Measurements from ENCODE around the gene COQ2.
"Not testable (repeated sequence)": the region's sequence is repeated elsewhere in the genome, so short reads cannot be mapped to it uniquely, and the experiment has no call there.

COQ2 gene

GRCh38 chr4:83283181-83283580, 1.4 kb downstream of the COQ2 start:
- no peak for DNase-seq (ENCODE audit: low spot score)

GRCh38 chr4:83282049-83282535, 2.5 kb downstream of the COQ2 start:
- peak; percentile 47 for DNase-seq (ENCODE audit: low spot score)

DNA sequence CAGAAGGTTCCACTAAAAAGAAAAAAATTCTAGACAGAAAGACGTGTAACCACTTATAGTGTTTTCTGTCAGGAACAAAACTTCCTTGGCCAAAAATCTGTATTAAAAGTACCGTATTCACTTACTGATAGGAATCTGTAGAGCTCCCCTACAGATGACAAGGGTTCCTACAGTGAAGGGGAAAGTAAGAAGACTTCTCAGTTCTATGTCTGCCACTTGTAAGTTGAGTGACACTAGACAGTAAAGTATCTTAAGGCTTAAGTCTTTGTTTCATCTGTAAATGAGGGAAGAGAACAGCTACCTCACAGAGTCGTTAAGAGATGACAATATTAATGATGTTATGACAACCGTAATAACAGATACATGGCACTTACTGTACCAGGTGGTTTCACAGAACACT, 3.3 kb downstream of the COQ2 start:
- DNase-seq (ENCODE audit: low spot score): no peak

DNA sequence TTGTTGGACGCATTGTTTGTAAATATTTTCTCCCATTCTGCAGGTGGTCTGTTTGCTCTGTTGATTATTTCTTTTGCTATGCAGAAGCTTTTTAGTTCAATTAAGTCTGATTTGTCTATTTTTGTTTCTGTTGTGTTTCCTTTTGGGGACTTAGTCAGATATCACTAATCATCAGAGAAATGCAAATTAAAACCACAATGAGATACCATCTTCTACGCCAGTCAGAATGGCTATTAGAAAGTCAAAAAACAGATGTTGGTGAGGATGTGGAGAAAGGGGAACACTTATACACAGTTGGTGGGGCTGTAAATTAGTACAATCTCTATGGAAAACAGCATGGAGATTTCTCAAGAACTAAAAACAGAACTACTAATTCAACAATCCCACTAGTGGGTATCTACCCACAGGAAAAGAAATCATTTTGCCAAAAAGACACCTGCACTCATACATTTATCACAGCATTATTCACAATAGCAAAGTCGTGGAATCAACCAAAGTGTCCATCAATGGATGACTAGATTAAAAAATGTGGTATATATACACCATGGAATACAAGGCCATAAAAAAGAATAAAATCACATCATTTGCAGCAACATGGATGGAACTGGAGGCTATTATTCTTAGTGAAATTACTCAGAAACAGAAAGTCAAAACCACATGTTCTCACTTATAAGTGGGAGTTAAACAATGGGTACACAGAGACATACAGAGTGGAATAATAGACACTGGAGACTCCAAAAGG, 8.1 kb downstream of the COQ2 start:
- no peak for DNase-seq (ENCODE audit: low spot score)

DNA sequence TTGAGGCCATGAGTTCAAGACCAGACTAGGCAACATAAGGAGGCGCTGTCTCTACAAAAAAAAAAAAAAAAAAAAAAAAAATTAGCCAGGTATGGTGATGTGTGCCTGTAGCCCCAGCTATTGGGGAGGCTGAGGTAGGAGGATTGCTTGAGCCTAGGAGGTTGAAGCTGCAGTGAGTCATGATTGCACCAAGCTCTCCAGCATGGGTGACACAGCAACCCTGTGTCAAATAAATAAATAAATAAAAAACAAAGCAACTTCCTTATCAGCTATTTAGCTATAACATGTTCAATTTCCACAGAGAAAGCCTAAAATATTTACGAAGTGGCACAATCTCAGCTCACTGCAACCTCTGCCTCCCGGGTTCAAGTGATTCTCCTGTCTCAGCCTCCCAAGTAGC, 10.7 kb downstream of the COQ2 start:
- DNase-seq (ENCODE audit: low spot score): not testable (repeated sequence)

DNA sequence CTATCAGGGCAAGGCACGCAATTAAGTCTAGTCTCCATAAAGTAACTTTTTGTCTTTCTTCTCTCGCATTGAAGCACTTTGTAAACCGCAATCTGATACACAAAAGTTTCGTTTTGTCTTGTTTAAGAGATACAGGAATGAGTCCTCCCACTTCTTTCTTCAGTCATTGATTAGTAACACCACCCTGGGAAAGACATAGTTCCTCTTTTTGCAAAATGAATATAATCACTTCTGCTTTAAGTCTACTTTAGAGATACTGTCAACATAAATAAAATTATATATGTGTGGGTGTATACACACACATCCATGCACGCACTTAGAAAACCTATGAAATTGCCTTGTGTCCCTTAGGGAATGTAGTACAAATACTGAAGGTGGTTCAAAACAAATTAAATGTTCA, 11.7 kb downstream of the COQ2 start:
- no peak for DNase-seq (ENCODE audit: low spot score)

- no peak for DNase-seq (ENCODE audit: low spot score)
These were observed 15.3 kb downstream of the COQ2 start for GRCh38 chr4:83269256-83269655.

DNA sequence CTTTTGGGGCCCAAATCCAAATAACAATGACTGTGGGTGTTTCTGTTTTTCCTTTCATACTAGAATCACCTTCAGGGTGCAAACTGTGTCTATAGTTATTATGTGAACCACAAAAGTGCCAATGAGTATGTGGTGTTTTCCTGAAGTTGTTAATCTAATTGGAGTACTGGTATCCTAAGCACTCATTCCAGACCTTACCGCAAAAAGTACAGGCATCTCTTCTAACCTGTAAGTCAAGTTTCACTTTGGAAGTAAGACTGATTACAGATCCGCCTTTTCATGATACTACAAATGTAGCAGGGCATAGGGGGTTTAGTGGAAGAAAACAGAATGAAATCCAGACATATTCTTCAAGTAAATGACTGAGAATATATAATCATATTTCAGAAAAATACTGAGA, 16.1 kb downstream of the COQ2 start:
- DNase-seq (ENCODE audit: low spot score): no peak

- no peak for DNase-seq (ENCODE audit: low spot score)
These were observed 16.6 kb downstream of the COQ2 start for GRCh38 chr4:83267830-83268475.

GRCh38 chr4:83267121-83267829, 17.3 kb downstream of the COQ2 start:
- no peak for DNase-seq (ENCODE audit: low spot score)

- DNase-seq (ENCODE audit: low spot score): no peak
These were observed 17.9 kb downstream of the COQ2 start for GRCh38 chr4:83266689-83267088.

- no peak for DNase-seq (ENCODE audit: low spot score)
These were observed 21.5 kb downstream of the COQ2 start for GRCh38 chr4:83263106-83263505.

GRCh38 chr4:83262682-83263081, 21.9 kb downstream of the COQ2 start:
- no peak for DNase-seq (ENCODE audit: low spot score)

- DNase-seq (ENCODE audit: low spot score): no peak
These were observed 23.3 kb downstream of the COQ2 start for GRCh38 chr4:83261307-83261706.

GRCh38 chr4:83259586-83259985, 25.0 kb downstream of the COQ2 start:
- no peak for DNase-seq (ENCODE audit: low spot score)

DNA sequence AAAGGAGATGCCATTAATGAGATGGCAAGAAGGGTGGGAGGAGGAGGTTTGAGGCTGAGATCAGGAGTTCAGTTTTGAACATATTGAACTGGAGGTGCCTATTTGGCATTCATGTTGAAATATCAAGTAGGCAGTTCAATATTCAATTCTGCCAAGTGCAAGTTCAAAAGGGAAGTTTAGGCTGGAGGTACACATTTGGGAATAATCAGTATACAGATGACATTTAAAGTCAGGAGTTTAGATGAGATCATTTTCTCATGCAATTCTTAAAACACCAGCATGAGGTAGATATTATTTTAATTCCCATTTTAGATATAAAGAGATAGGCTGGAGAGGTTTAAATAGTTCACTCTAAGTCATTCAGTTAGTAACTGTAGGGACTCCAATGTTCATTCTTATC, 26.1 kb downstream of the COQ2 start:
- DNase-seq (ENCODE audit: low spot score): no peak

DNA sequence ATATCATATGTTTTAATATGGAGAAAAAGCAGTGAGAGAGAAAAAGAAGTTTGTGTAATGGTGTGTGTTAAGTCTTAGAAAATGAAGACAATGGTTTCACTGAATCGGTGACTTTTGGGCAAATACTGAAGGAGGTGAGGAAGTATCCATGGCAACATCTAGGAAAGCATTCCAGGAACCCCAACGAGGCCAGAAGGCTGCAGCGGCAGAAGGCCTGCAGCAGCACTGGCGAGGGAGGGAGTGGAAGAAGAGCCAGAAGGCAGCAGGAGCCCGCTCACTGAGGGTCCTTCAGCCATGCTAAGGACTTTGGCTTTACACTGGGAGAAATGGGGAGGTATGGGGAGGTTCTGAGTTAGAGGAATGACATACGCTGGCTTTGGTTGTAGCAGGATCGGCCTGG, 26.8 kb downstream of the COQ2 start:
- no peak for DNase-seq (ENCODE audit: low spot score)

DNA sequence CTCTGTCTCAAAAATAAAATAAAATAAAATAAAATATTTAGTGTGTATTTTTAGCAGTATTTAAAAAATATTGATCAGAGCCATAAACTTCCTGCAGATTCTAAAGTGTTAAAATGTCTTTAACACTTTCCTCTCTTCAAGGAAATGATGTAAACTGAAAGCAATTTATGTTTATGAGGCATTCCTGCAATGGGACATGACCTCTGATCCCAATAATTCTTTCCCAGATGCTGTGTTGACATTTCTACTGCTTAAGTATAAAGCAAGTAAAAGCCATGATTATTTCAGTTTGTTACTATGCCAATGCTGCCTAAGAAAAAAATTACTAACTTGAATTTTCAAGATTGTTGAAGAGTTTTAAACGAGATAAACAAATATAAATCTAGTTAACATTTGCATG, 29.0 kb downstream of the COQ2 start:
- no peak for DNase-seq (ENCODE audit: low spot score)

- peak; percentile 67 for DNase-seq (ENCODE audit: low spot score)
These were observed 31.7 kb downstream of the COQ2 start for GRCh38 chr4:83252782-83253405.

- no peak for DNase-seq (ENCODE audit: low spot score)
These were observed 33.2 kb downstream of the COQ2 start for GRCh38 chr4:83251447-83251830.

GRCh38 chr4:83250687-83251446, 33.7 kb downstream of the COQ2 start:
- DNase-seq (ENCODE audit: low spot score): no peak

- no peak for DNase-seq (ENCODE audit: low spot score)
These were observed 36.1 kb downstream of the COQ2 start for GRCh38 chr4:83248486-83248885.

Measured in germinal center (tissue), 1 donor.